SW 1271 (cell line): ENCODE data around the gene PCSK5.

Experiments
- DNase-seq, 2 experiments: peaks; one replicate each; lab custom pipeline; 2025; lab: John Stamatoyannopoulos, UW

Gene PCSK5

DNA sequence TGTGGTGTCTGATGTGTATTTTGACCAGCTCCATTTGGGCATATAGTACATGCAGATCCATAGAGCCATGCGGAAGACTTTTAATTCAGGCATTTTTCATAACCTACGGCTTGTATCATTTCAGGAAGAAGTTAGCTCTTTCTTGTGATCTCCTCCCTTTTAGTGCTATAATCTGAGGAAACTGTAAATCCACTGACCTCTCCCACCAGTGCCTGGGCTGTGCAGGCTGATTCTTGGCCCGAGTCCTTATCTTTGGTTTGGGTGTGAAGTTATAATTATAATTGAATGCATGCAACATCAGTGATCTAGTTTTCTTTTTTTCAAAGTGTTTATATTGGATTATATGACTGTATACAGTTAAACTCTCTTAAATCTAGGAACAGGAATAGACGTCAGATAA, 247.9 kb downstream of the PCSK5 start:
- no peak for DNase-seq

DNA sequence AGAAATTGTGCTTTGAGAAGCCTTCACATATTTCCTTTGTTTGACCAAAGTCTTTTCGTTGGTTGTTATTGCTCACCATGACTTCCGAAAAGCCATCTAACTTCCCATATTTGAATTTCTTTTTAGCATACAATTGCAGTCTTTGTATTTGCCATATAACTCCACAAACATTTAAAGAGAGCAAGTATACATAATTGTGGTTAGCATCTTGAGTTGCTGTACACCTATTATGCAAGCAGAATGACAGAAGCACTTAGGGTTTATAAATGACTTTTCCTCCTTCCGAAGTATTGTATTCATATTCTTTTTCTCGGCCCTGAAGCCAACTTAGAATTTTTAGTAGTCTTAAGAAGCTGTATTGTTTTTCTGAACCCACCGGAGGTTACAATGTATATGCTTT, 253.4 kb downstream of the PCSK5 start:
- DNase-seq, result no peak

DNA sequence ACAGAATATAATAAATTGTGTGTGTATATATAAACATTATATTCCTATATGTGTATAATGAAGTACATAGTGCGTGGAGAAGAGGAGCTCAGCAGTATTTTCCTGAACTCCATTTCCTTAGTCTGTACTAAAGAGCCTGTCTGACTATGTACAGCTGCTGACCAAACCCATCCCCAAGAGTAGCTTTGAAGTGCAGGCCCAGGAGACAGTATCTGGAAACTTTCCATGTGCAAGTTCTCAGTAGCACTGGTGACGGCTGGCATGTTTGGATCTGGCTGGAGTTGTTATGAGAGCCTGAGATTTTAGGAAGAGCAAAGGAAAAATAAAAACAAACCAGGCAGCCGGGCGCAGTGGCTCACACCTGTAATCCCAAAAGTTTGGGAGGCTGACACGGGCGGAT, 259.5 kb downstream of the PCSK5 start:
- no peak for DNase-seq

DNA sequence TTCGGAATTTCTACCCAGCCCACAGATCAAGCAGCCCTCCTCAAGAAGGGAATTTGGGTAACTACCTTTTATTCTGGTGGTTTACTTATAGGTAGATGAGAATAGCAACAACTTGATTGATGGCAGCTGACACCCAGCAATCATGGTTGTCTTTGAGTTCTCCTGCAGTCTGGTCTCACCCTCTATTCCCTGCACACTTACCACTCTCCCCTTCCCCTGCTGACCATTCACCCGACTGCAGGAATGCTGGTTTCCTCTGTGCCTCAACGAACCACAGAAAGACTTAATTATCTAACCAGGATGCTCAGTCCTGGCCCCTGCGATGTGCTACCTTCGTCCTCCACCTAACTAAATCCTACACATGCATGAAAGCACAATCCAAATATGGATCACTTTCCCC, 260.8 kb downstream of the PCSK5 start:
- DNase-seq, result no peak

DNA sequence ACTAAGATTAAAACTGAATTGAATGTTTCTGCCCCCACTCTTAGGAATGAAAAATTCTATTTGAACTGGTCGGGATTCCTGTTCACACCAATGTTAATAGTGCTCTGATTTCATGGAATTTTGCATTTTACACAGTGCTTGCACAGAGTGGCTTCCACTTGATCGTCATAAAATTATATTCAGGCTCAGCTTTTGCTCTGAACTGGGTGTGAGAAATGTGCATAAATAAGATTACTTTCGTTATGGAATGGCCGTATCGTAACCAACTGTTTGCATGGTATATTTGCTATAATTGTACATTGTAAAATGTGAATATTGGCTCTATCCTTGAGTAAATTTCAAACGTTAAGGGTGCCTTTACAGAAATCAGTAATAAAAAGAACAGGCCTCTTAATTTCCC, 262.9 kb downstream of the PCSK5 start:
- DNase-seq, result no peak

DNA sequence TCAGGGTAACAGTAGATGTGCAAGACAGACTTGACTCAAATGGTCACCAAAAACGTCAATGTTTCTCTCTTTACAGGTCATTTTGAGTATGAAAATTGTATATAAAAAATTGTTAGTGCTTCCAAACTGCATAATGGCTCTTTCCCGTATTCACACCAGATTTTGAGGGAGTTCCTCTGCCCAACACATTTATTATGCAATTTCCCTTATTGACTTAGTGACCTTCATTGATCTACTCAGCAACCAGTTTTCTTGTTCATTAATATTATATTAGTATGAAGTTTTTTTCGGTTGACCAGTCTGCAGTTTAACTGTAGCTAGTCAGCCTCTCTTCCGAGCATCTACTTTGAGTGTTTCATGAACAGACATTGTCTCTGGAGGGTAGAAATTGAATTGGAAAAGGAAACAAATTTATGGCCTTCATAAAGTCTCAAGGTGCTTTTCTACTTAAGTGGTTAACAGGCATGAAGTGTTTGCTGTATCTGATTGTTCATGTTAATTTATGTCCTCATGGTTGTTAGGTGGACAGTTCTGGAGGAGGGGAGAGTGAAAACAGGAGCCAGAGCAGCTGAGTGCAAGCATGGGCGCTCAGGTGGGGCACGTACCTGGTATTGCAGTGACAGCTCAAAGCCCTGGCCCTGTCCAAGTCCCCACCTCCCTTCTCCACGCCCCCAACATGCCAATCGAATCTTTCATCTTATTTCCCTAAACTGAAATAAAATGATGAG, 263.6 kb downstream of the PCSK5 start:
- no peak for DNase-seq

DNA sequence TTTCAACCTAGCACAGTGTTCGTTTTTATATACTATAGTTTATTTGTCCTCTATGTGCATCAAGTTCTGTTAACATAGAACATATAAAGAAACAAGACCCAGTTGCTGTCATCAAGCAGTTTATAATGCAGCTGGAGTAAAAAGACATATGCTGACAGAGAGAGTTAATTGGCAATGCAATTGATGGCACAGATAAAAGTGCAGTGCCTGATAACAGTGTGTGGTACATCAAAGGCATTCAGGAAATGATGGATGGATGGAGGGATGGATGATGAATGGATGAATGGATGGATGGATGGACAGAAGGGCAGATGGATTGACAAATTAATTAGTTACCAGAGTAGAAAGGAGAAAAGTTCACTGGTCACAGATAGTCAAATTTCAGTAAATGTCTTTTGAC, 264.9 kb downstream of the PCSK5 start:
- DNase-seq, result no peak

DNA sequence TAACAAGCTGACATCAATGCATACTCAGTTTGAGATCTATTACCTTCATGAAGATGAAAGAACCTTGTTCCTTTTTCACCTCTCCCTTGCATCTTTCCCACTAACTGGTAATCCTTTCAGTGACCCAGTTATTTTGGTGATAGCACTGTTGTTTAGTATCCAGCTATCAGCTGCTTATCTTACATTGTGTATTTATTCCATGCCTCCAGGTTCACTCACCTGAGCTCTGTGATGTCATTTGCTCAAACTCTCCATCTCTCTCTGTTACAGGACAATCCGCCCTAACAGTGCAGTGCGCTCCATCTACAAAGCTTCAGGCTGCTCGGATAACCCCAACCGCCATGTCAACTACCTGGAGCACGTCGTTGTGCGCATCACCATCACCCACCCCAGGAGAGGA, 268.2 kb downstream of the PCSK5 start:
- no peak for DNase-seq

DNA sequence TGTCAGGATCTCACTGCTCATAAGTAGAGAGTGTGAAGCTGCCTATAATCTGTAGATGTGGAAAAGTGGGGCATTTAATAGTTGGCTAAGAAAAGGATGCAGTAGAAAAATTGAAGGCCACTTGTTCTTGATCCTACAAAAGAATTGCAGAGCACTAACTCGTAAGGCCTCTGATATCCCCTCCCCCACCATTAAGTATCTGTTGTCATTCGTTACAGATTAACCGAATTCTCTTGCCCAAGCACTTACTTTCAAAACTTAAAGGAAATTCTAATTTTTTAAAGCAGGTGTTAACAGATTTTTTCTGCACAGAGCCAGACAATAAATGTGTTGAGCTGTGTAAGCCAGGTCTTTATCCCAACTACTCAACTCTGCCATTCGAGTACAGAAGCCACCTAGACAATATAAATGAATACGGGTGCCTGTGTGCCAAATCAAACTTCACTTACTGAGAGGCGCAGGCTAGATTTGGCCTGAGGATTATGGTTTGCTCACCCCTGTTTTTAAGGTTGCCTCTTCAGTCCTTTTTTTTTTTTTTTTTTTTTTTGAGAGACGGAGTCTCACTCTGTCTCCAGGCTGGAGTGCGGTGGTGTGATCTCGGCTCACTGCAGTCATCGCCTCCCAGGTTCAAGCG, 268.9 kb downstream of the PCSK5 start:
- DNase-seq, result no peak

DNA sequence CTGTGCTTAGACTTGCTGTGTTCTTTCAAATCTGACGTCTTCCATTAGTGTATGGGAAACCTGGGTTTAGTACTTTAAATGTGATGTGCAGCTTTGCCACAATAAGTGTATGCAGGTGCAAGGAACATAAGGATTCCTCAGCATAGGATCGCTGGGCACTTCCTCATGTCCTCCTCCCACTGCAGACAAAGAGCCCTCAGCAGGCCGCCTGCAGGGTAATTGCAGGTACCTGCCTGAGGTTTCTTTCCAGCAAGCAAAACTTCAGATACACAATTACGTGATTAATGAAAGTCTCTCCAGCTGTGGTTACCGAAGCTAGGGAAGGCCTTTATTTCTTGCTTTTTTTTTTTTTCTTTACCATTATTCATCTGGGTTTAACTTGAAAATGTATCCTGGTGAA, 270.6 kb downstream of the PCSK5 start:
- DNase-seq, result no peak

DNA sequence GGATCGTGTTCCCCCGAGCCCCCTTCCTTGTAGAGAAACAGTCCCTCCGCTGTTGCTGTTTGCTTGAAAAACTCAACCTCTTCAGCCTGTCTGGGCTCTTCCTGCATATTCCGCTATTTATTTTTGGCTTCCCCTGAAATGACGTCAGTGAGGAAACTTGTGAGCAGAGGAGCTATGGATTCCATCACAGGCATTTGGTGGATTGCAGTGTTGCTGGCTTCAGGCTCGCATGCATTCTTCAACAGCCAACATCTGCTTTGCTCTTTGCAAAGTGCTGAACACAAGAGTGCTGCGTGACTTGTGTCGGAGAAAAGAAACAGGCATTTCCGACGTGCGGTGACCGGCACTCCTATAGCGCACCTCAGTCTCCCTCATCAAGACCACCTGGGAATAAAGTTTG, 271.1 kb downstream of the PCSK5 start:
- no peak for DNase-seq

DNA sequence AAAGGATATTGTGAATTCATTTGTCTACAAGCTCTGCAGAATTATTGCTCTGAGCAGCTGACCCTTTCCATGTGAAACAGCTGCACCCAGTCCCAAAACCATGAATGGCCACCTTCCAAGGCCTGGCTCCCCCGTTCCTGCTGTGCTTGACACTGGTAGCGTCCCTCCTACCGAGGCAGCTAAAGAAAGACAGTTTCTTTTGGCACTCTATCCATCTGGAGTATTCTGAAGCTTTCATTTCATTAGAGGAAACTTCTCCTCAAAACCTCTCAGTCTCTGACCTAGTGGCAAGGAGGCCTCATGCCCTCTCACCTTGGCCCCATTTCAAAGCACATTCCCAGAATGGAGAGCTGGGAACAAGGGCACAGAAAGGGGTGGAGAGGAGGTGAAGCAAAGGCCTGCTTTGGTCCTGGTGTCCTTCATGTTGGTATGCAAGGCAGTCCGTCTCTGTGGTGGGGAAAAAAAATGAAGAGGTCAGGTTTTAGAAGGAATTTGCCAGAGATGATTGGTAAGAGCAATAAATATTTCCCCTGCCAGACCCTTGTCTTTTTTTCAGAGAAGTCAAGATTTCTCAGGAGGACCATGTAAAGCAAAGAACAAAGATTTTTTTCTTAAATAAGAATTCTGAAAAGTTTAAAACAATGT, 271.7 kb downstream of the PCSK5 start:
- no peak for DNase-seq

DNA sequence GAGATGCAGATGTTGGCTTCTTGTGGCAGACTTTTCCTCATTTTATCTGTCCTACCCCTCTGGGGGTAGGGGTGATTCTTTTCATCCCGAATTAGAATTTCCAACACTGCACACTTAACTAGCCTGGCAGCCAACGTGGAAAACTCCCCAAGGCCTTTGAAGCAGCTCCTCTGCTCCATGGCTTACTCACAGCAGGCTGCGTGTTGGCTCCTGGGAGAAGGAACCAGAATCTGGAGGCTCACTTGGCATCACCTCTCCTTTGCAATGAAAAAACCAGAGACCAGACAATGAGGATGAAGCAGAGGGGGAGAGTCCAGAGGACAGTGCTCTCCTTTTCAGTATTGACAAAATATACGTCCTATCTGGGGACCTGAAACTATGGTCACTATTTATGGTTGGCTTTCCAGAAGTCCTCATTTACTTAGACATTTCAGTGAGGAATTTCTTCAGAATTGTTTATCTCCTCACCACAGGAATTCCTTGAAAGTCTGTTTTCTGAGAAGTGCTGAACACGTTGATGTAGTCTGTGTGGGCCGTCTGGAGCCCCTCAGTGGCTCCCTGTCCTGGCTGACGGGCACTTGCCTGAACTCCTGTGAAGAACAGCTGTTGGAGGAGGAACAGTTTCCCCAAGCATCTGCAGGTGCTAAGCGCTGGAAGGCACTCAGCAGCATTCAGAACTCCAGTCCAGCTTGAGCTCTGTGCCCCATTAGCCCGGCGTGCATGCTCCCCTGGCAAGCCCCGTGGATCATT, 272.5 kb downstream of the PCSK5 start:
- DNase-seq, result no peak

DNA sequence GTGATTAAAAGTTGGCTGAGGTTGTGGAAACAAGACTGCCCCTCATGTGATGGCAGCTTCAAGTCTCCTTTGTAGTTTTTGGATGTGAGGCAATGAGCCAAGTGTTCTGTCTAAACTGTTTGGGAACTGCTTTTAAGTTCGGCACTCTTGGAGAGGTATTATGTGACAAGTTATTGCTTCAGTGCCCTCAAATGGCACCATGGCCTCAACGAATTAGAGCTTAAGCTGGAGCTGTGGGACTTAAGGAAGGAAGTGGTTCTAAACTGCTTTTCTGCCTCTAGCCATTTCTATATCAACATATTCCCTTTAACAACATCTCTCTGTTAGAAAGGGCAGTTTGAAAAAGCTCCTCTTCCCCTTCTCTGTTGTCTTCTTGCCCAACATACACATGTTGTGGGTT, 276.1 kb downstream of the PCSK5 start:
- no peak for DNase-seq

DNA sequence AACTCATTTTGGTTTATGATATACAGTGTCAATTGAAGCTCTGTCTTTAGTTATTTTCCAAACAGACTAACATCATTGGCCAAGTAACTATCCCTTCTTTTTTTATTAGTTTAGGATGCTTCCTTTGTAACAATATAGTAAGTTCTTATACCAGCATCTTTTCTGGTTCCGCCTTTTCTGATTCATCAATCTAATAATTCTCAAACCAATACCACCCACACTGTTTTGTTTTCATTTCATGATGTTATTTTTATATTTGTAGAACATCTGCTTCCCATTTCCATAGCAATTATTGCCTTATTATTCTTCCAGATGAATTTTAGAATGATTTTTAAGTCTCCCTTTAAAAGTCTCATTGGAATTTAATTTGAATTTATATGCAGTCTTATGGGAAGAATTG, 285.7 kb downstream of the PCSK5 start:
- DNase-seq, result no peak

DNA sequence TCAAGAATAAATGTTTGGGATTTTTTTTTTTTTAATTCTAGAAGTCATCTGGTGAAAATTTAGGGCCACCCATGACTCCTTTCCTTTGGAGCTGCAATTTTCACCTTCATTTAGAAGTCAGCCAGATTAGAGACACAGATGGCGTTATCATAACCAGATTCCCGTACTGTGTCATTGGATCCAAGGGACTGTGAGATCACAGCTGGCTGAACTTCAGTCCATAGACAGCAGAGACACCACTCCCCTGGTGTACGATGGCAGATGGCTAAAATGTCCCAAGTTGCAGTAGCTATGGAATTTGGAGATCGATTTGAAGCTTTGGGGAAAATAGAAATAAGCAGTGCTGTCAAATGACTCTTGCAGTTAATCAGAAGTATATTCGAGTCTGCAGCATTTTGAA, 287.5 kb downstream of the PCSK5 start:
- DNase-seq, result no peak

DNA sequence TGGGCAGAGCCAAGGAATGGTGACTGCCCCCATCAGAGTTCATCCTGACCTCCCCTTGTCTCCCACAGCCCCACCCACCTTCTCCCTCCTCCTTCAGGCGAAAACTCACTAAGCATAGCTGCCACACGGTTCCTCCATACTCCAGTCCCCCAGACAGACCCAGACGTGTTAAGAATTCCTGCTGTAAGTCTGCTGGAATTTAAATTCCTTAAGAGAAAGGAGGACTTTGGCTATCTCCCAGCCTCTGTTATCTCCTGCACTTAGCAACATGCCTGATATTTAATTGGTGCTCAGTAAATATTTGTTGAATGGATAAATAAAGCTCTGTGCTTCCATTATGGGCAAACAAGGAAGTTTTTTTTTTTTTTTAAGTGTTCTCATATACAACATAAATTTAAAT, 290.1 kb downstream of the PCSK5 start:
- DNase-seq, result no peak

DNA sequence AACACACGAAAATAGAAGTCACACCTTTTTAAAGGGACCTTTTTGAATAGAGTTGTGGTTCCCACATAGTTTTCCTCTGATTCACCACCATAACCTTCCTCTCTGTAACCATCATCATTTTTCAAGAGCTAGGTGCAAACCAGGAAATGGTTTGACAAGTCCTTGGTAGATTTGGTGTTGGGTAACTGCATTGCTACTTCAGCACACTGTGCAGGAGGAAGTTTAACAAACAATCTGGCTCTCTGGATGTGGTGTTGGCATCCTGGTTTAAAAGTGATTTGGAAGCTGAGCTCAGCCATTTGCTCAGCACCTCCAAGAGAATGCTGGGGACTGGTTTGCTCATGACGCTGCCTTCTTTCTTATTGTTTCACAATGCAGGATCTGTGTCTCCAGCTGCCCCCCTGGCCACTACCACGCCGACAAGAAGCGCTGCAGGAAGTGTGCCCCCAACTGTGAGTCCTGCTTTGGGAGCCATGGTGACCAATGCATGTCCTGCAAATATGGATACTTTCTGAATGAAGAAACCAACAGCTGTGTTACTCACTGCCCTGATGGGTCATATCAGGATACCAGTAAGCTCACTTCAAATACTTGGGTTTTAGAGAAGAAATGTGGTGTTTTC, 290.7 kb downstream of the PCSK5 start:
- DNase-seq, result no peak

DNA sequence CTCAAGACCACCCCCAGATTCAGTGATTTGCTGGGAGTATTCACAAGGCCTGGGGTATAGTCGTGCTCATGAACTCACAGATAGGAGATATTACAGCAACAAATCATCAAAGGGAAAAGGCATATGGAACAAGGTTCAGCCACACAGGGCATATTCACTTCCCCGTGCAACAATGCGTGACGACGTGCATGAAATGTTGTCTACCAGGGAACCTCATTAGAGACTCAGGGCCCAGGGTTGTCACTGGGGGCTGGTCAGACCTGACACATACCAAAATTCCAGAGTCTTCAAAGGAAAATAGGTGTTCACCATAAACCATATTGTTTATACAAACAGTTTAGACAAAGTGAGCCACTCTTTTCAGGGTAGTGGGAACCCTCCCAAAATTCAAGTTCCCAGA, 291.3 kb downstream of the PCSK5 start:
- no peak for DNase-seq

DNA sequence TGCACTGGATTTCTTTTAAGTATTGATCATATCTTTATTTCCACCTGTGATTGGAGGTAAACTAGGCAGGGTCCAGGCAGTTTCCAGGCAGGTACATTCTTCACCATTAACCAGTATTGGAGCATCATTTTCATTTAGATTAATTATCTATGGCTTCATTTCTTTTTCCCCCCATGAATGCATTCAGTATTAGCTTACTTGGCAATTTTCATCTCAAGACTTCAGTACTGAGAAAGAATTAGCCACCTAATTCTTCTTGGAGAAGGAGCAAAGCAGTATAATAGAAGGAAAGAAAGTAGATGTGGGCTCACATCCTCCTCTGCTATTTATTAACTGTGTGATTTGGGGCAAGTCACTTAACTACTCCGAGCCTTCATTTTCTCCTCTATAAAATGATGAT, 295.0 kb downstream of the PCSK5 start:
- no peak for DNase-seq

DNA sequence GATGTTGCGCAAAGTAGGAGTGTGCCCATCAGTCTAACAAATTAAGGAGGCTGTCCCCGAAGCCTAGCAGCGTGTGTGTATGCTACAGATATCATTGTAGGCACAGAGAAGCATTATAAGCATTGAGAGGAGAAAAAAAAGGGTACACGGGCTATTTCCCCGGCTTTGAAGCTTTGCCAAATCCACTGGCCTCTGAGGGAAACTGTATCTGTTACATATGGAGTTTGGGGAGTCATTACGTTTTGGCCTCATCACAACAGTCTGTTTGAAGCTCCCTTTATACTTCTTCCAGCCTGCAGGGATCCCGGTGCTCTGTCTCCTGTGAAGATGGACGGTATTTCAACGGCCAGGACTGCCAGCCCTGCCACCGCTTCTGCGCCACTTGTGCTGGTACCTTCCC, 297.8 kb downstream of the PCSK5 start:
- no peak for DNase-seq

DNA sequence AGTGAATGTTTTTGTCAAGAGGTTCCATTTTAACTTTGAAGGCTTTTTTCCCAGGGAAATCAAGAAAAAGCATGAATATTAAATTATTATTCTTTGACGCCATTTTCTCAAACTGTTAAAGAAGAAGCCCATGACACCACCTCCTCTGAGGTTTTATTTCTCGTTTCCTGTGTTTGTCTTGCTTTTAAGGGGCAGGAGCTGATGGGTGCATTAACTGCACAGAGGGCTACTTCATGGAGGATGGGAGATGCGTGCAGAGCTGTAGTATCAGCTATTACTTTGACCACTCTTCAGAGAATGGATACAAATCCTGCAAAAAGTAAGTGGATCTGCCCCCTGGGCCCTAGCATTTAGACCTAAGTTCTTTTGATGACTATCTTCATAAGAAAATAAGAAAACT, 298.4 kb downstream of the PCSK5 start:
- no peak for DNase-seq
